ENCODE measurements around the gene MLLT3.

GRCh38 chr9:20563917-20564316, 58.4 kb downstream of the MLLT3 start:
- TF ChIP-seq, protein P1, sequence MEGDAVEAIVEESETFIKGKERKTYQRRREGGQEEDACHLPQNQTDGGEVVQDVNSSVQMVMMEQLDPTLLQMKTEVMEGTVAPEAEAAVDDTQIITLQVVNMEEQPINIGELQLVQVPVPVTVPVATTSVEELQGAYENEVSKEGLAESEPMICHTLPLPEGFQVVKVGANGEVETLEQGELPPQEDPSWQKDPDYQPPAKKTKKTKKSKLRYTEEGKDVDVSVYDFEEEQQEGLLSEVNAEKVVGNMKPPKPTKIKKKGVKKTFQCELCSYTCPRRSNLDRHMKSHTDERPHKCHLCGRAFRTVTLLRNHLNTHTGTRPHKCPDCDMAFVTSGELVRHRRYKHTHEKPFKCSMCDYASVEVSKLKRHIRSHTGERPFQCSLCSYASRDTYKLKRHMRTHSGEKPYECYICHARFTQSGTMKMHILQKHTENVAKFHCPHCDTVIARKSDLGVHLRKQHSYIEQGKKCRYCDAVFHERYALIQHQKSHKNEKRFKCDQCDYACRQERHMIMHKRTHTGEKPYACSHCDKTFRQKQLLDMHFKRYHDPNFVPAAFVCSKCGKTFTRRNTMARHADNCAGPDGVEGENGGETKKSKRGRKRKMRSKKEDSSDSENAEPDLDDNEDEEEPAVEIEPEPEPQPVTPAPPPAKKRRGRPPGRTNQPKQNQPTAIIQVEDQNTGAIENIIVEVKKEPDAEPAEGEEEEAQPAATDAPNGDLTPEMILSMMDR (IDR thresholded peaks at IDR 0.05; ENCODE audit: insufficient read depth, low read depth, low read length), result no peak
- TF ChIP-seq EZH2 (IDR thresholded peaks at IDR 0.05; ENCODE audit: insufficient read depth, low read length), result no peak
